Neural progenitor cell (in vitro differentiated cells): ENCODE data around the gene EHBP1. TPM values are rescaled to one million over a fixed set of nuclear protein-coding genes. Genes with fewer than 3 reads are reported as not detected.

ENCODE experiments used
- DNase-seq: peaks from one replicate; pipeline ENCODE4 v3.0.0-alpha.2; 2016; ENCODE audit warnings: low spot score
- H2AFZ ChIP-seq: fragments of 200-600 bp; sonication (generic); replicated peaks from 2 replicates; pipeline ENCODE4 v1.6.1; 2016; ENCODE audit warnings: antibody characterized with exemption
- H3F3A ChIP-seq: fragments of 200-600 bp; sonication (generic); 2 replicates; pipeline ENCODE4 v1.6.1; 2016; ENCODE audit warnings: antibody characterized with exemption, low read depth
- H3K27ac ChIP-seq: fragments of 200-600 bp; sonication (generic); 2 replicates; pipeline ENCODE4 v1.5.1; 2016; ENCODE audit warnings: mild to moderate bottlenecking
- H3K27me3 ChIP-seq: fragments of 200-600 bp; sonication (generic); 2 replicates; pipeline ENCODE4 v1.6.1; 2016; ENCODE audit warnings: mild to moderate bottlenecking, moderate library complexity
- H3K36me3 ChIP-seq: fragments of 200-600 bp; sonication (generic); 2 replicates; pipeline ENCODE4 v1.5.1; 2016
- H3K4me1 ChIP-seq: fragments of 200-600 bp; sonication (generic); 2 replicates; pipeline ENCODE4 v1.6.1; 2016; ENCODE audit warnings: mixed run types
- H3K4me2 ChIP-seq: fragments of 200-600 bp; sonication (generic); 2 replicates; pipeline ENCODE4 v1.6.1; 2016
- H3K4me3 ChIP-seq: fragments of 200-600 bp; sonication (generic); 2 replicates; pipeline ENCODE4 v1.5.1; 2016
- H3K79me2 ChIP-seq: fragments of 200-600 bp; sonication (generic); 2 replicates; pipeline ENCODE4 v1.6.1; 2016; ENCODE audit warnings: low read depth
- H3K9ac ChIP-seq: fragments of 200-600 bp; sonication (generic); 2 replicates; pipeline ENCODE4 v1.6.1; 2016
- H3K9me3 ChIP-seq: fragments of 200-600 bp; sonication (generic); 2 replicates; pipeline ENCODE4 v1.5.1; 2016; ENCODE audit warnings: low read depth
- H4K20me1 ChIP-seq: fragments of 200-600 bp; sonication (generic); 2 replicates; pipeline ENCODE4 v1.6.1; 2016; ENCODE audit warnings: low read depth
- H3K27ac Mint-ChIP-seq: 3 replicates; pipeline ENCODE4 v1.8.0; 2021; ENCODE audit warnings: mixed read lengths
- H3K27me3 Mint-ChIP-seq: 2 replicates; pipeline ENCODE4 v1.8.0; 2022; ENCODE audit warnings: low read depth, mild to moderate bottlenecking, inconsistent platforms, moderate library complexity, mixed read lengths; ENCODE audit not compliant: insufficient read depth
- H3K36me3 Mint-ChIP-seq: 3 replicates; pipeline ENCODE4 v1.8.0; 2021; ENCODE audit warnings: mixed read lengths
- H3K4me1 Mint-ChIP-seq: 3 replicates; pipeline ENCODE4 v1.8.0; 2021; ENCODE audit warnings: mixed read lengths
- H3K4me3 Mint-ChIP-seq: 3 replicates; pipeline ENCODE4 v1.8.0; 2021; ENCODE audit warnings: mild to moderate bottlenecking, moderate library complexity, mixed read lengths
- H3K9me3 Mint-ChIP-seq: 3 replicates; pipeline ENCODE4 v1.8.0; 2020; ENCODE audit warnings: mixed read lengths
- EZH2 ChIP-seq: fragments of 200-600 bp; sonication (generic); IDR thresholded peaks from 2 replicates; pipeline ENCODE4 v1.6.1; 2017; ENCODE audit warnings: antibody characterized with exemption, mild to moderate bottlenecking, moderate library complexity
- EZH2phosphoT487 ChIP-seq: fragments of 200-600 bp; sonication (generic); IDR thresholded peaks from 2 replicates; pipeline ENCODE4 v1.6.1; 2017; ENCODE audit warnings: antibody characterized with exemption
- total RNA-seq: library from RNA; depleted of rRNA; stranded (reverse); fragments of >200 nt; gene quantifications from 2 replicates; pipeline ENCODE4 v1.2.3, GENCODE V29; 2015; ENCODE audit warnings: low replicate concordance
- TF ChIP-seq, protein P1 (sequence below): fragments of 200-600 bp; sonication (generic); IDR thresholded peaks from 2 replicates; pipeline ENCODE4 v1.5.1; 2017; ENCODE audit warnings: antibody characterized with exemption, mild to moderate bottlenecking

The EHBP1 gene
- total RNA-seq, 1 donor from 2014 or later: 65.8 TPM

DNA sequence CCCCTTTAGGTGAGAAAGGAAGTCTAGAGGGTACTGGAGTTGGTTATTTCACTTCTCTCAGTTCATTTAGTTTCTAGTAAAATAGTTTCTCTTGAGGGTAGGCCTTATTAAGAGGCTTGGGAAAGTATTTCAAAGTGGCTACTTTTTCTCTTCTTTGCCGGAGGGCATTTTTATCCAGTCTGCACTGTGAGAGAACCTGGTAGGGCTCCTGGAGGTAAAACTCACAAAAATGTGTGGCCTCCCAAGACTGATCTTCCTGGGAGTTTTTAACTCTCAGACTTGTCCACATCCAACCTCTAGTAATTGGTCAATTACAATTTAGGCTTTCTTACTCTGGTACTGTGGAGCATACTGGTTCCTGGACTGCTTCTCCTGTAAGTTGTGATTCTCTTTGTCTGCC is 28.0 kb downstream of the EHBP1 start:
- Histone ChIP-seq H3K4me2 (peak overlapping the region; percentile 25), H3K4me1 (peaks cover 54% of the 10 kb centered on the region), H3K9ac (no peak overlapping the region), H3K9me3 (peaks cover 6% of the 10 kb centered on the region), H3K27me3 (no peaks in the 10 kb centered on the region), H3K27ac (peak overlapping the region; percentile 51), H3K4me3 (no peak overlapping the region), H3K36me3 (peaks cover 13% of the 10 kb centered on the region), H3F3A (peaks cover 40% of the 10 kb centered on the region), H4K20me1 (peaks cover 11% of the 10 kb centered on the region), H2AFZ (no peak overlapping the region), H3K79me2 (peaks cover 90% of the 10 kb centered on the region)
- no peak overlapping the region for H3K4me3 Mint-ChIP-seq
- H3K27me3 Mint-ChIP-seq: no peaks in the 10 kb centered on the region
- no peak for DNase-seq
- TF ChIP-seq EZH2: no peak
- no peak for TF ChIP-seq EZH2phosphoT487
- TF ChIP-seq, protein P1, sequence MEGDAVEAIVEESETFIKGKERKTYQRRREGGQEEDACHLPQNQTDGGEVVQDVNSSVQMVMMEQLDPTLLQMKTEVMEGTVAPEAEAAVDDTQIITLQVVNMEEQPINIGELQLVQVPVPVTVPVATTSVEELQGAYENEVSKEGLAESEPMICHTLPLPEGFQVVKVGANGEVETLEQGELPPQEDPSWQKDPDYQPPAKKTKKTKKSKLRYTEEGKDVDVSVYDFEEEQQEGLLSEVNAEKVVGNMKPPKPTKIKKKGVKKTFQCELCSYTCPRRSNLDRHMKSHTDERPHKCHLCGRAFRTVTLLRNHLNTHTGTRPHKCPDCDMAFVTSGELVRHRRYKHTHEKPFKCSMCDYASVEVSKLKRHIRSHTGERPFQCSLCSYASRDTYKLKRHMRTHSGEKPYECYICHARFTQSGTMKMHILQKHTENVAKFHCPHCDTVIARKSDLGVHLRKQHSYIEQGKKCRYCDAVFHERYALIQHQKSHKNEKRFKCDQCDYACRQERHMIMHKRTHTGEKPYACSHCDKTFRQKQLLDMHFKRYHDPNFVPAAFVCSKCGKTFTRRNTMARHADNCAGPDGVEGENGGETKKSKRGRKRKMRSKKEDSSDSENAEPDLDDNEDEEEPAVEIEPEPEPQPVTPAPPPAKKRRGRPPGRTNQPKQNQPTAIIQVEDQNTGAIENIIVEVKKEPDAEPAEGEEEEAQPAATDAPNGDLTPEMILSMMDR: no peak
- H3K27ac Mint-ChIP-seq: no peak overlapping the region
- peaks cover 14% of the 10 kb centered on the region for H3K36me3 Mint-ChIP-seq
- H3K4me1 Mint-ChIP-seq: no peaks in the 10 kb centered on the region
- H3K9me3 Mint-ChIP-seq: peaks cover 35% of the 10 kb centered on the region

DNA sequence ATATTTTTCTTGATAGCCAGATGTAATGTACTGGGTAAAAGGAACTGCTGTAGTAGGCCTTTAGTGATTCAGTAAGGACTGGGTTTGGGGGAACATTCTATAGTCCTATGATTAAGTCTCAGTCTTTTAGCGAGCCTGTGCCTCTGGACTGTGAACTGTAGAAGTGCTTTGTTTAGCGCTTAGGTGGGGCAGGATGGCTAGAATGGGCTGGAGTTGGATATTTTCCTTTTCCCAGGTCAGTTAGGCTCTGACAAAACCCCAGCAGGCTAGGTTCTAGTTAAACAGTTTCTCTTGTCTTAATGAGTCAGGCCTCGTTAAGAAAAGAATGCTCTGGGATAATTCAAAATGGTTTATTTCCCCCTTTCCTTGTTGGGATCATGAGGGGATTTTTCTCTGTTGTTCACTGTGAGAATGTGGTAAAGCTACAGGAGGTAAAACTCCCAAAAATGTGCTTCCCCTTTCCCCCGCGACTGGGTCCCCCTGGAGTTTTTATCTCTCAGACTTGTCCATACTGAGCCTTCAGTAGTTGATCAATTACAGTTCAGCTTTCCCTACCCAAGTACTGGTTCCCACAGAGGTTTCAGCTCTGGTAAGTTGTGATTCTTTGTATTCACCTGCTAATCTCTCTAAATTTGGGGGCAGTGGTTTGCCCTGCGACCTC is 31.5 kb downstream of the EHBP1 start:
- H3K4me3 Mint-ChIP-seq: no peak overlapping the region
- Histone ChIP-seq H3K9ac (no peak overlapping the region), H3K27ac (peak overlapping the region; percentile 97), H3K36me3 (no peaks in the 10 kb centered on the region), H2AFZ (no peak overlapping the region), H3K4me3 (peak overlapping the region; percentile 30), H3K27me3 (no peaks in the 10 kb centered on the region), H3K79me2 (peaks cover 98% of the 10 kb centered on the region), H4K20me1 (peaks cover 8% of the 10 kb centered on the region), H3F3A (peaks cover 40% of the 10 kb centered on the region), H3K9me3 (no peaks in the 10 kb centered on the region), H3K4me2 (peak overlapping the region; percentile 72), H3K4me1 (peaks cover 62% of the 10 kb centered on the region)
- peak; percentile 76 for DNase-seq
- H3K4me1 Mint-ChIP-seq: no peaks in the 10 kb centered on the region
- H3K36me3 Mint-ChIP-seq: peaks cover 11% of the 10 kb centered on the region
- H3K27me3 Mint-ChIP-seq: no peaks in the 10 kb centered on the region
- no peak overlapping the region for H3K27ac Mint-ChIP-seq
- no peak for TF ChIP-seq EZH2phosphoT487
- TF ChIP-seq, protein P1: no peak
- no peak for TF ChIP-seq EZH2
- H3K9me3 Mint-ChIP-seq: peaks cover 16% of the 10 kb centered on the region

DNA sequence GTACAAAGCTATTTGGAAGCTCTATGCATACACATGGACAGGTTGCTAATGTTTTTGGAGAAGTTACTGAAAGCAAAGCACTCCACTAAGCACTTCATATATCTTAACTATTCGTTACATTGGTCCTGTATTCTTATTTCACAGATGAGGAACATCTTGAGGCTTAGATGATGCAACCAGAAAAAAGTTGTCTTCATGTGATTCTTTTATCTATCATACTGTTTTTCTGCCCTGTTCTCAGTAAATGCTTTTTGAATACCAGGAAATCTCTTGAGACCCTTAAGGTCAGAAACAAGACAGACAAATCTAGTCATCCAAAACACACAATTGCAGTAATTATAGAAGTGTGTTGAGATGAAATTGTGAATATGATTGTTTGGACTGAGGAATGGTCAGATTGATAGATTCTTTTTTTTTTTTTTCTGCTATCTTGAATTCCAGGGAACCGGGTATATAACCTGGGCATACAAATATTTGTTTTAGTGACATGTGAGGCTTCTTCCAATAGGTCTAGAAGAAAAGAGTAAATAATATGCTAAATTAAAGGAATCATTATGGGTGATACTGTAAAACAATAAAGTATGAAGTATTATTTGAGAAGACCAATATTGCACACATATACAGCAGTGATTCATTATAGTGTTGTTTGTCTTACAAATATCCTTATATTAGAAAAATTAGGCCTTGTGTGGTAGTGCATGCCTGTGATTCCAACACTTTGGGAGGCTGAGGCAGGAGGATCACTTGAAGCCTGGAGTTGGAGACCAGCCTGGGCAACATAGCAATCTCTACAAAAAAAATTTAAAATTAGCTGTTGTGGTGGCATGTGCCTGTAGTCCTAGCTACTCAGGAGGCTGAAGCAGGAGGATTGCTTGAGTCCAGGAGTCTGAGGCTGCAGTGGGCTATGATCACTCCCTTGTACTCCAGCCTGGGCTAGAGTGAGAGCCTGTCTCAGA is 33.7 kb downstream of the EHBP1 start:
- Mint-ChIP-seq H3K9me3 (peaks cover 2% of the 10 kb centered on the region), H3K36me3 (no peaks in the 10 kb centered on the region), H3K27me3 (no peaks in the 10 kb centered on the region), H3K4me1 (no peaks in the 10 kb centered on the region), H3K27ac (no peak overlapping the region), H3K4me3 (no peak overlapping the region)
- DNase-seq: no peak
- Histone ChIP-seq H3K4me2 (no peak overlapping the region), H3K4me3 (no peak overlapping the region), H3K9me3 (no peaks in the 10 kb centered on the region), H3K36me3 (no peaks in the 10 kb centered on the region), H3K4me1 (peaks cover 53% of the 10 kb centered on the region), H4K20me1 (peaks cover 14% of the 10 kb centered on the region), H3F3A (peaks cover 40% of the 10 kb centered on the region), H3K27ac (peak overlapping the region; percentile 14), H2AFZ (no peak overlapping the region), H3K79me2 (peaks cover 98% of the 10 kb centered on the region), H3K27me3 (no peaks in the 10 kb centered on the region), H3K9ac (no peak overlapping the region)
- no peak for TF ChIP-seq EZH2
- no peak for TF ChIP-seq EZH2phosphoT487
- TF ChIP-seq, protein P1: no peak
